ENCODE measurements around the gene BTBD9. TPM values are rescaled to one million over a fixed set of nuclear protein-coding genes. Genes with fewer than 3 reads are reported as not detected.

BTBD9 gene
- total RNA-seq, 1 experiment from 2014 or later = 8.9 TPM

GRCh38 chr6:38364775-38365174 lies 275.0 kb downstream of the BTBD9 start:
- Histone ChIP-seq H3K23ac (ENCODE audit: insufficient read length, low read depth, low read length) (no peak overlapping the region), H2AFZ (ENCODE audit: low read length) (no peak overlapping the region), H3K79me2 (ENCODE audit: insufficient read depth, low read length) (no peaks in the 10 kb centered on the region), H2BK12ac (ENCODE audit: insufficient read length, low read depth, low read length) (no peak overlapping the region), H3K79me1 (ENCODE audit: insufficient read depth, low read depth, low read length, poor library complexity, severe bottlenecking) (no peaks in the 10 kb centered on the region), H3K14ac (ENCODE audit: insufficient read depth, low read length) (no peak overlapping the region), H3K56ac (ENCODE audit: insufficient read length, low read depth, low read length) (no peak overlapping the region), H3K27ac (ENCODE audit: insufficient read length, low read depth, low read length) (no peak overlapping the region), H4K5ac (ENCODE audit: insufficient read length, low read depth, low read length) (no peak overlapping the region), H3K27me3 (ENCODE audit: insufficient read depth, low read length) (no peaks in the 10 kb centered on the region), H3K4me2 (ENCODE audit: insufficient read depth, insufficient read length, low read length) (no peak overlapping the region), H2AK5ac (ENCODE audit: insufficient read length, low read length) (no peak overlapping the region), H2BK120ac (ENCODE audit: low read depth, low read length, poor library complexity, severe bottlenecking) (no peak overlapping the region), H4K8ac (replicated peaks; ENCODE audit: insufficient read length, low read depth, low read length) (no peak overlapping the region), H3K4me1 (ENCODE audit: insufficient read depth, low read length) (no peaks in the 10 kb centered on the region), H2BK15ac (ENCODE audit: low read depth, low read length) (no peak overlapping the region), H3K9me3 (ENCODE audit: control insufficient read depth, low read depth, low read length) (no peaks in the 10 kb centered on the region), H4K20me1 (ENCODE audit: control insufficient read depth, insufficient read depth, insufficient read length) (no peaks in the 10 kb centered on the region), H3K18ac (ENCODE audit: insufficient read length, low read depth, low read length) (no peak overlapping the region), H3K4ac (ENCODE audit: low read depth, low read length) (no peak overlapping the region), H3T11ph (ENCODE audit: low read length) (no peak overlapping the region), H3K9ac (ENCODE audit: extremely low read depth, insufficient read length, low read length) (no peak overlapping the region), H2BK5ac (ENCODE audit: insufficient read length, low read length) (no peak overlapping the region), H3K23me2 (ENCODE audit: insufficient read length, low read depth, low read length, poor library complexity, severe bottlenecking) (no peaks in the 10 kb centered on the region), H4K91ac (ENCODE audit: insufficient read length, low read depth, low read length) (no peak overlapping the region), H2BK20ac (ENCODE audit: low read depth, low read length, poor library complexity, severe bottlenecking) (no peak overlapping the region)
- no peak overlapping the region for H3K4me3 Mint-ChIP-seq
- H3K9me3 Mint-ChIP-seq = no peaks in the 10 kb centered on the region
- no peaks in the 10 kb centered on the region for H3K4me1 Mint-ChIP-seq
- H3K27me3 Mint-ChIP-seq (ENCODE audit: low read depth) = no peaks in the 10 kb centered on the region
- DNase-seq = no peak
- TF ChIP-seq CTCF (conservative IDR thresholded peaks at IDR 0.05) = no peak
- H3K27ac Mint-ChIP-seq = no peak overlapping the region
- no peaks in the 10 kb centered on the region for H3K36me3 Mint-ChIP-seq (ENCODE audit: insufficient read depth in 1 of 3, low read depth in 3 of 3)
- no CpG with 5 or more reads among the region's 2 CpGs for WGBS (ENCODE audit: extremely low coverage, insufficient read length, low lambda C conversion rate)

All from H9 (cell line).